GM12878 (cell line): ENCODE measurements around the gene IL6R. TPM values are rescaled to one million over a fixed set of nuclear protein-coding genes. Genes with fewer than 3 reads are reported as not detected.

ENCODE experiments used
- ATAC-seq: fragments of 200-7000 bp; cut with Tn5 transposase; 3 replicates; pipeline ENCODE4 v1.9.1; 2020; ENCODE audit warnings: mild to moderate bottlenecking, moderate library complexity
- BruUV-seq: library from RNA; stranded (reverse); fragments of 400-500 nt; replicated peaks from 2 replicates; lab custom pipeline; 2021; lab: Mats Ljungman, UMichigan
- CTCF ChIA-PET: fragments of 300-600 bp; sonication (Branson Sonifier 250); formaldehyde crosslinking; extraction: SDS; loops from one replicate; lab custom pipeline; 2021; ENCODE audit warnings: inconsistent platforms; lab: Yijun Ruan, JAX
- POLR2A ChIA-PET: fragments of 350-600 bp; formaldehyde crosslinking; extraction: SDS; loops from one replicate; lab custom pipeline; 2021; ENCODE audit warnings: inconsistent platforms; lab: Charles Lee
- RAD21 ChIA-PET: fragments of 300-600 bp; sonication (Branson Sonifier 250); formaldehyde crosslinking; loops from one replicate; lab custom pipeline; 2023; ENCODE audit warnings: antibody characterized with exemption; ENCODE audit not compliant: unreplicated experiment; lab: Charles Lee
- SMC1A ChIA-PET: fragments of 300-600 bp; sonication (Branson Sonifier 250); formaldehyde crosslinking; loops from one replicate; lab custom pipeline; 2023; ENCODE audit not compliant: unreplicated experiment, uncharacterized antibody; lab: Charles Lee
- DNase-seq: peaks from one replicate; pipeline ENCODE4 v3.0.0-alpha.2; 2011; ENCODE audit warnings: low read depth, low spot score
- FAIRE-seq: peaks from 3 replicates; lab custom pipeline; 2011; peaks lifted over from hg19 to GRCh38; lab: Jason Lieb, UNC
- H2AFZ ChIP-seq: 2 replicates; pipeline ENCODE4 v1.6.0; 2011; ENCODE audit warnings: low read depth, low read length, control low read depth; ENCODE audit not compliant: control insufficient read depth
- H3K27ac ChIP-seq: 2 replicates; pipeline ENCODE4 v1.5.1; 2011; ENCODE audit warnings: control low read depth; ENCODE audit not compliant: control insufficient read depth, insufficient read depth
- H3K27me3 ChIP-seq, 2 experiments: replicated peaks in 1 of 2; 2 replicates each; pipeline versions ENCODE4 v1.6.0 to v1.6.1; 2011; ENCODE audit warnings: low read length in 1 of 2; ENCODE audit not compliant: control insufficient read depth in 2 of 2, insufficient read depth in 2 of 2
- H3K36me3 ChIP-seq, 2 experiments: 2 replicates each; pipeline ENCODE4 v1.5.1; 2011; ENCODE audit warnings: low read length in 1 of 2; ENCODE audit not compliant: control insufficient read depth in 2 of 2, insufficient read depth in 2 of 2
- H3K4me1 ChIP-seq: 2 replicates; pipeline ENCODE4 v1.6.1; 2011; ENCODE audit warnings: mild to moderate bottlenecking, low read length, moderate library complexity, mixed read lengths; ENCODE audit not compliant: control insufficient read depth, insufficient read depth
- H3K4me2 ChIP-seq: 2 replicates; pipeline ENCODE4 v1.6.0; 2011; ENCODE audit warnings: control low read depth; ENCODE audit not compliant: control insufficient read depth, insufficient read depth
- H3K4me3 ChIP-seq: fragments of 200-600 bp; sonication (generic); 2 replicates; pipeline ENCODE4 v1.5.1; 2016
- H3K79me2 ChIP-seq: 2 replicates; pipeline ENCODE4 v1.6.0; 2011; ENCODE audit warnings: low read length; ENCODE audit not compliant: control insufficient read depth, insufficient read depth
- H3K9ac ChIP-seq: 2 replicates; pipeline ENCODE4 v1.8.0; 2011; ENCODE audit warnings: low read length, control low read depth, mixed read lengths; ENCODE audit not compliant: control insufficient read depth, insufficient read depth
- H3K9me3 ChIP-seq: replicated peaks from 3 replicates; pipeline ENCODE4 v1.5.1; 2011; ENCODE audit warnings: mild to moderate bottlenecking, low read length; ENCODE audit not compliant: control insufficient read depth, insufficient read depth
- H4K20me1 ChIP-seq: 2 replicates; pipeline ENCODE4 v1.6.0; 2011; ENCODE audit not compliant: control insufficient read depth, insufficient read depth
- ASH2L ChIP-seq: fragments of 300-600, 200-600 bp; sonication (generic); IDR thresholded peaks from 2 replicates; pipeline ENCODE4 v1.6.1; 2017; ENCODE audit warnings: low read depth, mild to moderate bottlenecking, borderline replicate concordance
- EED ChIP-seq: sonication (generic); IDR thresholded peaks from 2 replicates; pipeline ENCODE4 v1.6.1; 2016; ENCODE audit warnings: antibody characterized with exemption, low read depth
- HDAC6 ChIP-seq: fragments of 200-600 bp; sonication (generic); IDR thresholded peaks from one replicate; pipeline ENCODE4 v1.8.0; 2017; ENCODE audit warnings: antibody characterized with exemption; ENCODE audit not compliant: unreplicated experiment
- KAT2A ChIP-seq: conservative IDR thresholded peaks from 2 replicates; pipeline ENCODE4 v1.6.1; 2011; ENCODE audit warnings: low read depth, low read length; ENCODE audit not compliant: control insufficient read depth
- MEF2A ChIP-seq: IDR thresholded peaks from 2 replicates; pipeline ENCODE4 v1.6.1; 2011; ENCODE audit warnings: low read depth, mild to moderate bottlenecking, low read length, moderate library complexity; ENCODE audit not compliant: insufficient read depth
- MXI1 ChIP-seq: fragments of 150-350 bp; IDR thresholded peaks from 2 replicates; pipeline ENCODE4 v1.6.1; 2011; ENCODE audit warnings: low read depth, mild to moderate bottlenecking, inconsistent platforms, low read length, improper control_type of control experiment
- NR2C2 ChIP-seq: IDR thresholded peaks from 2 replicates; pipeline ENCODE4 v1.6.1; 2011; ENCODE audit warnings: borderline replicate concordance, low read depth; ENCODE audit not compliant: control insufficient read depth, insufficient read length
- POLR2AphosphoS5 ChIP-seq: IDR thresholded peaks from 2 replicates; pipeline ENCODE4 v1.6.1; 2011; ENCODE audit warnings: mild to moderate bottlenecking, low read length, inconsistent platforms
- RFX5 ChIP-seq: IDR thresholded peaks from 2 replicates; pipeline ENCODE4 v1.6.1; 2011; ENCODE audit warnings: low read depth, low read length, improper control_type of control experiment
- RUNX3 ChIP-seq: IDR thresholded peaks from 2 replicates; pipeline ENCODE4 v1.6.1; 2012; ENCODE audit warnings: low read length, inconsistent platforms
- SKIL ChIP-seq: fragments of 450-650 bp; IDR thresholded peaks from 2 replicates; pipeline ENCODE4 v1.6.1; 2017; ENCODE audit warnings: mild to moderate bottlenecking, low read depth, inconsistent platforms; ENCODE audit not compliant: poor library complexity, severe bottlenecking
- ZNF274 ChIP-seq: IDR thresholded peaks from one replicate; pipeline ENCODE4 v1.8.0; 2011; ENCODE audit not compliant: insufficient read length, insufficient read depth
- WGBS: methylation state at CpG from one replicate; pipeline ENCODE4 v1.1.6; 2016; ENCODE audit warnings: low lambda C conversion rate; ENCODE audit not compliant: insufficient replicate concordance, insufficient coverage; ENCODE audit errors: missing lambda C conversion rate; 5-methylcytosine and 5-hydroxymethylcytosine counted together
- in situ Hi-C: fragments of 300-500 bp; cut with MboI; formaldehyde crosslinking; loops from 9 replicates; pipeline ENCODE4 v1.14.3; 2018; ENCODE audit warnings: mixed read lengths
- intact Hi-C: fragments of 100-400 bp; cut with micrococcal nuclease; formaldehyde crosslinking; loops from one replicate; pipeline ENCODE4 v1.14.2; 2022; ENCODE audit not compliant: unreplicated experiment
- polyA plus RNA-seq, 11 experiments: library from polyadenylated mRNA; depleted of rRNA in 4 of 11; unstranded in 6 of 11; stranded (reverse) in 5 of 11; fragments of >200 nt; fragmentation: Nextera tagmentation in 4 of 11; fragmentation: Illumina TruSeq in 1 of 11; extraction: Ambion mirVana in 4 of 11; extraction: Trizol in 1 of 11; gene quantifications; 1 replicate in 1 of 11; 2 replicates in 10 of 11; pipeline versions ENCODE4 v1.2.1 to v1.2.3, GENCODE V29; 2011 to 2016; ENCODE audit warnings: inconsistent platforms in 2 of 11, missing spikeins in 2 of 11, low read depth in 1 of 11
- total RNA-seq, 4 experiments: library from RNA; depleted of rRNA in 3 of 4; stranded (reverse); fragments of >200 nt in 3 of 4; fragmentation: Illumina TruSeq in 1 of 4; extraction: Trizol in 1 of 4; gene quantifications; 2 replicates each; pipeline versions ENCODE4 v1.2.1 to v1.2.3, GENCODE V29; 2013 to 2021
- TF ChIP-seq, protein P1 (sequence below): fragments of 450-650 bp; IDR thresholded peaks from 2 replicates; pipeline ENCODE4 v1.6.1; 2016; ENCODE audit warnings: mild to moderate bottlenecking

IL6R gene
- total and polyA plus RNA-seq, 10 of the 15 experiments (the other 5 are each of a cell fraction or from before 2014, with no cell fraction given) = 1.9 to 43.4 (median 17.5) TPM

DNA sequence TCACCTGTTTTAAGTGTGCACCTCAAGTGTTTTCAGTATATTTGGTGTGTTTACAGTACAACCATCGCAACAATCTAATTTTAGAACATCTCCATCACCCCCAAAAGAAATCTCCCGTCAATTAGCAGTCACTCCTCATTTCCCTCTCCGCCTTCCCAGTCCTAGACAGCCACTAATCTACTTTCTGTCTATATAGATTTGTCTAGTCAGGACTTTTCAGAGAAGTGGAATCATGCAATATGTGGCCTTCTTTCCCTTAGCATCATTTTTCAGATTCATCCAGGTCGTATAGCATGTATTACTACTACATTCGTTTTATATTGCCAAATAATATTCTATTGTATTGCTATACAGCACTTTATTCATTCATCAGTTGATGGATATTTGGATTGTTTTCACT lies 98.8 kb downstream of the IL6R start:
- 57% methylated on average over 5 of the region's 5 CpGs for WGBS
- Histone ChIP-seq H3K9me3 (no peaks in the 10 kb centered on the region; the same call in 2 of the 3 replicates), H3K4me3 (no peak overlapping the region), H3K4me2 (no peak overlapping the region), H3K36me3 (no peaks in the 10 kb centered on the region)
- intact Hi-C loops = no loop called here
- ChIA-PET RAD21 (no interaction called here), SMC1A (no interaction called here)
- no peak for FAIRE-seq
- BruUV-seq = no TSS peak
- TF ChIP-seq ZNF274 = no peak
- no peak for TF ChIP-seq MEF2A
- no peak for TF ChIP-seq RUNX3
- no peak for TF ChIP-seq EED
- TF ChIP-seq, all 136 proteins: peak for 0
- in situ Hi-C loops = no loop called here
- DNase-seq (no peak), ATAC-seq (no peak)
- H3K9ac ChIP-seq = no peak overlapping the region
- H2AFZ ChIP-seq = no peak overlapping the region
- peaks cover 6 to 14% of the 10 kb centered on the region in 2 experiments for H3K27me3 ChIP-seq
- no peaks in the 10 kb centered on the region for H4K20me1 ChIP-seq
- no peaks in the 10 kb centered on the region for H3K4me1 ChIP-seq
- no peak overlapping the region for H3K27ac ChIP-seq
- ChIA-PET CTCF (interaction anchor here (0.6 to 1.6 kb wide), 3 partner anchors 9 to 304 kb away, joined by 3 to 4 read pairs (median 3); no protein-coding TSS in a partner anchor), POLR2A (no interaction called here)
- no peaks in the 10 kb centered on the region for H3K79me2 ChIP-seq

DNA sequence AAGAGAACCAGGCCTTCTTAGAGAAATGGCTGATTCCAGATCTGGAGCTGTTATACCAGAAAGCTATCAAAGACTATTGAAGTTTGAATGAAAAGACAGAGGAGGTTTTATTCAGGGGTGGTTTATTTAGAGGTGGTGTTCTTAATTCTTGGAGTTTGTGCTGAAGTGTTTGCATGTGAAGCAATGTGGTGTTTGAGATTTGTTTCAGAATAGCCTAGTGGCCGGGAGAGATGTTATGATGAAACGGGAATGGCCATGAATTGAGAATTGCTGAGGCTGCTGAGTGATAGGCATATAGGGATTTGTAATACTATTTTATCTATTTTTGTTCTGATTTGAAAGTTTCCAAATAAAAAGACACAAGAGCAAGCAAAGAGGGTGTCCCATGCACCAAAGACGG lies 107.6 kb downstream of the IL6R start:
- no peak for ATAC-seq
- H3K4me2 ChIP-seq = no peak overlapping the region
- TF ChIP-seq ASH2L (no peak), MXI1 (no peak), POLR2AphosphoS5 (no peak), HDAC6 (no peak), SKIL (no peak), KAT2A (no peak), RFX5 (no peak), NR2C2 (no peak)
- TF ChIP-seq, protein P1, sequence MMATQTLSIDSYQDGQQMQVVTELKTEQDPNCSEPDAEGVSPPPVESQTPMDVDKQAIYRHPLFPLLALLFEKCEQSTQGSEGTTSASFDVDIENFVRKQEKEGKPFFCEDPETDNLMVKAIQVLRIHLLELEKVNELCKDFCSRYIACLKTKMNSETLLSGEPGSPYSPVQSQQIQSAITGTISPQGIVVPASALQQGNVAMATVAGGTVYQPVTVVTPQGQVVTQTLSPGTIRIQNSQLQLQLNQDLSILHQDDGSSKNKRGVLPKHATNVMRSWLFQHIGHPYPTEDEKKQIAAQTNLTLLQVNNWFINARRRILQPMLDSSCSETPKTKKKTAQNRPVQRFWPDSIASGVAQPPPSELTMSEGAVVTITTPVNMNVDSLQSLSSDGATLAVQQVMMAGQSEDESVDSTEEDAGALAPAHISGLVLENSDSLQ = no peak
- TF ChIP-seq, all 136 proteins: peak for 0
- Histone ChIP-seq H3K9ac (no peak overlapping the region), H3K4me3 (no peak overlapping the region), H3K79me2 (no peaks in the 10 kb centered on the region), H3K36me3 (no peaks in the 10 kb centered on the region), H3K27me3 (peaks cover 3 to 4% of the 10 kb centered on the region in 2 experiments), H3K27ac (no peak overlapping the region), H3K9me3 (no peaks in the 10 kb centered on the region), H3K4me1 (no peaks in the 10 kb centered on the region), H4K20me1 (no peaks in the 10 kb centered on the region), H2AFZ (no peak overlapping the region)
- POLR2A ChIA-PET = no interaction called here
- DNase-seq = no peak
- in situ Hi-C loops = no loop called here
- CTCF ChIA-PET = interaction anchor here (0.6 to 0.9 kb wide), 2 partner anchors 23 to 436 kb away, joined by 3 read pairs; no protein-coding TSS in a partner anchor
- intact Hi-C loops = no loop called here
- 45% methylated on average over 3 of the region's 3 CpGs for WGBS
- SMC1A ChIA-PET = interaction anchor here (1.3 to 1.7 kb wide), 5 partner anchors 8 to 178 kb away, joined by 3 to 5 read pairs (median 4); no protein-coding TSS in a partner anchor
- no peak for FAIRE-seq
- RAD21 ChIA-PET = no interaction called here
- BruUV-seq = no TSS peak
